Vagina (tissue), 2 donors: Measurements from ENCODE around the gene PRKAG2. TPM values are rescaled to one million over a fixed set of nuclear protein-coding genes. Genes with fewer than 3 reads are reported as not detected.

Experiments
- DNase-seq, 2 donors: peaks; one replicate each; pipeline ENCODE4 v3.0.0-alpha.2; 2017; ENCODE audit errors: extremely low spot score in 2 of 2
- H3K27ac ChIP-seq: fragments of 200-600 bp; sonication (generic); one replicate; pipeline ENCODE4 v1.5.1; 2019
- H3K27me3 ChIP-seq: fragments of 200-600 bp; sonication (generic); one replicate; pipeline ENCODE4 v1.5.1; 2019
- H3K36me3 ChIP-seq, 2 donors: fragments of 200-600 bp; sonication (generic); one replicate each; pipeline ENCODE4 v1.5.1; 2017 to 2019
- H3K4me1 ChIP-seq: fragments of 200-600 bp; sonication (generic); one replicate; pipeline ENCODE4 v1.5.1; 2019
- H3K4me3 ChIP-seq, 2 donors: fragments of 200-600 bp; sonication (generic); 1 replicate in 1 of 2; 2 replicates in 1 of 2; pipeline ENCODE4 v1.5.1; 2016 to 2019
- H3K9me3 ChIP-seq: fragments of 200-600 bp; sonication (generic); one replicate; pipeline ENCODE4 v1.5.1; 2019
- POLR2A ChIP-seq, 2 donors: fragments of 450-650 bp; IDR thresholded peaks; one replicate each; pipeline ENCODE4 v1.6.1; 2017; ENCODE audit warnings: antibody characterized with exemption in 2 of 2, mild to moderate bottlenecking in 2 of 2, moderate library complexity in 2 of 2
- POLR2AphosphoS5 ChIP-seq, 2 donors: sonication (generic); formaldehyde crosslinking; IDR thresholded peaks; one replicate each; pipeline ENCODE4 v1.9.0; 2017; ENCODE audit warnings: antibody characterized with exemption in 2 of 2, mild to moderate bottlenecking in 2 of 2, low read depth in 1 of 2; ENCODE audit not compliant: insufficient read depth in 1 of 2
- intact Hi-C: fragments of 100-400 bp; cut with DNase I; formaldehyde crosslinking; loops from one replicate; pipeline ENCODE4 v1.15.1; 2023
- total RNA-seq: library from RNA; depleted of rRNA; stranded (reverse); fragments of >200 nt; gene quantifications from one replicate; pipeline ENCODE4 v1.2.3, GENCODE V29; 2016
- TF ChIP-seq, protein P1 (sequence below), 3 experiments: fragments of 450-650 bp in 2 of 3; fragments of 200-600 bp in 1 of 3; sonication (generic) in 1 of 3; IDR thresholded peaks; one replicate each; pipeline ENCODE4 v1.5.1; 2017 to 2019; ENCODE audit warnings: antibody characterized with exemption in 3 of 3, mild to moderate bottlenecking in 2 of 3, moderate library complexity in 2 of 3

The PRKAG2 gene
- total RNA-seq, 1 donor from 2014 or later, result 25.0 TPM

GRCh38 chr7:151632750-151633515 is 244.0 kb downstream of the PRKAG2 start:
- Histone ChIP-seq H3K9me3 (no peaks in the 10 kb centered on the region), H3K36me3 (no peaks in the 10 kb centered on the region), H3K27ac (peak overlapping the region; percentile 94), H3K4me1 (peaks cover 24% of the 10 kb centered on the region), H3K27me3 (no peaks in the 10 kb centered on the region), H3K4me3 (peak overlapping the region; percentile 62 to 84)
- TF ChIP-seq POLR2A (IDR thresholded peaks at IDR 0.05) (no peak), POLR2AphosphoS5 (IDR thresholded peaks at IDR 0.05; ENCODE audit: insufficient read depth in 1 of 2, low read depth in 1 of 2) (peak; percentile 29 to 81)
- intact Hi-C loops, result loop anchor here (10.0 kb wide), 1 partner anchor 122 kb away; no protein-coding TSS in a partner anchor
- no peak for DNase-seq

DNA sequence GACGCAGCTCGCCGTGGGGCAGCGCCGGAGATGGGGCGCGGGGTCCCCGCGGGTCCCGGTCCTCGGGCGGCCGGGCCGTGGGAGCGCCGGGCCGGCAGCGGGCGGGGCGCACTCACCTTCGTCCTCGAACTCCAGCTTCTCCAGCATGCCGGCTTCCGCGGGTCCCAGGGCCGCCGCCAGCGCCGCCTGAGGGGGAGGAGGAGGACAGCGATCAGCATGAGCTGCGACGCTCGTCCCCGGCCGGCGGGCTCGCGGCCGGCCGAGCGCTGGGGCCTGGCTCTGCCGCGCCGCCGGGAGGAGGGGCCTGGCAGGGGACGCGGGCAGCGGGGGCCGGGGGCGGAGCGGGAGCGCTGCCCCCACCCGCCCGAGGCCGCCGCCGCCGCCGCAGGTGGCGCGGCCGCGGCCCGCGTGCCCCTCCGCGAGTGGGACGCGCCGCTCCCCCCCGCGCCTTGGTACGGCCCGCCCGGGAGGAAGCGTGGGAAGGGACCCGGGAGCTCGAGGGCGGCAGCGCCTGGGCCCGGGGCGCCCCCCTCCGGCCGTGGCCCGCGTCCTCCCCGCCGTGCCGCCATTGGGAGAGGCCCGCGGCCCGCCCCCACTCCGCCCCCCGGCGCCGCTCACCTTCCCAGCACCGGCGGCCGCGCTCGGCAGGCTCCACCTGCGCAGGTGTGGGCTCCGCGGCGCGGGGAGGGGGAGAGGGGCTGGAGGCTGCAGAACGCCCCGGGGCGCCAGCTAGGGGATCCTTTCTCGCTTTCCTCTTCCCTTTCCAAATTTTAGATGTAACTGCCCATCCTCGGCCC is 244.8 kb downstream of the PRKAG2 start:
- intact Hi-C loops, result loop anchor here (2.0 to 10.0 kb wide), 2 partner anchors 113 to 123 kb away; partner anchors contain the start of gene RHEB
- Histone ChIP-seq H3K27me3 (no peaks in the 10 kb centered on the region), H3K4me3 (peak overlapping the region; percentile 62 to 84), H3K36me3 (no peaks in the 10 kb centered on the region), H3K27ac (peak overlapping the region; percentile 94), H3K9me3 (no peaks in the 10 kb centered on the region), H3K4me1 (peaks cover 32% of the 10 kb centered on the region)
- no peak for DNase-seq
- TF ChIP-seq, protein P1, sequence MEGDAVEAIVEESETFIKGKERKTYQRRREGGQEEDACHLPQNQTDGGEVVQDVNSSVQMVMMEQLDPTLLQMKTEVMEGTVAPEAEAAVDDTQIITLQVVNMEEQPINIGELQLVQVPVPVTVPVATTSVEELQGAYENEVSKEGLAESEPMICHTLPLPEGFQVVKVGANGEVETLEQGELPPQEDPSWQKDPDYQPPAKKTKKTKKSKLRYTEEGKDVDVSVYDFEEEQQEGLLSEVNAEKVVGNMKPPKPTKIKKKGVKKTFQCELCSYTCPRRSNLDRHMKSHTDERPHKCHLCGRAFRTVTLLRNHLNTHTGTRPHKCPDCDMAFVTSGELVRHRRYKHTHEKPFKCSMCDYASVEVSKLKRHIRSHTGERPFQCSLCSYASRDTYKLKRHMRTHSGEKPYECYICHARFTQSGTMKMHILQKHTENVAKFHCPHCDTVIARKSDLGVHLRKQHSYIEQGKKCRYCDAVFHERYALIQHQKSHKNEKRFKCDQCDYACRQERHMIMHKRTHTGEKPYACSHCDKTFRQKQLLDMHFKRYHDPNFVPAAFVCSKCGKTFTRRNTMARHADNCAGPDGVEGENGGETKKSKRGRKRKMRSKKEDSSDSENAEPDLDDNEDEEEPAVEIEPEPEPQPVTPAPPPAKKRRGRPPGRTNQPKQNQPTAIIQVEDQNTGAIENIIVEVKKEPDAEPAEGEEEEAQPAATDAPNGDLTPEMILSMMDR (IDR thresholded peaks at IDR 0.05), result peak in 1 of 3 experiments; percentile 55
- no peak for TF ChIP-seq POLR2AphosphoS5 (IDR thresholded peaks at IDR 0.05; ENCODE audit: insufficient read depth in 1 of 2, low read depth in 1 of 2)

GRCh38 chr7:151631570-151631952 is 245.4 kb downstream of the PRKAG2 start:
- Histone ChIP-seq H3K27ac (peak overlapping the region; percentile 94), H3K9me3 (no peaks in the 10 kb centered on the region), H3K4me3 (peak overlapping the region; percentile 62 to 84), H3K36me3 (no peaks in the 10 kb centered on the region), H3K27me3 (no peaks in the 10 kb centered on the region), H3K4me1 (peaks cover 33% of the 10 kb centered on the region)
- TF ChIP-seq, protein P1 (IDR thresholded peaks at IDR 0.05), result no peak
- no peak for TF ChIP-seq POLR2A (IDR thresholded peaks at IDR 0.05)
- no peak for TF ChIP-seq POLR2AphosphoS5 (IDR thresholded peaks at IDR 0.05; ENCODE audit: insufficient read depth in 1 of 2, low read depth in 1 of 2)
- DNase-seq, result no peak
- intact Hi-C loops, result loop anchor here (2.0 to 10.0 kb wide), 2 partner anchors 113 to 123 kb away; partner anchors contain the start of gene RHEB

GRCh38 chr7:151630851-151631569 is 245.9 kb downstream of the PRKAG2 start:
- H3K4me1 ChIP-seq, result peaks cover 39% of the 10 kb centered on the region
- peak overlapping the region; percentile 62 to 84 for H3K4me3 ChIP-seq
- peak overlapping the region; percentile 94 for H3K27ac ChIP-seq
- H3K36me3 ChIP-seq, result no peaks in the 10 kb centered on the region
- TF ChIP-seq POLR2A (IDR thresholded peaks at IDR 0.05) (no peak), POLR2AphosphoS5 (IDR thresholded peaks at IDR 0.05; ENCODE audit: insufficient read depth in 1 of 2, low read depth in 1 of 2) (no peak)
- TF ChIP-seq, protein P1 (IDR thresholded peaks at IDR 0.05), result no peak
- H3K9me3 ChIP-seq, result no peaks in the 10 kb centered on the region
- intact Hi-C loops, result loop anchor here (2.0 to 10.0 kb wide), 2 partner anchors 112 to 124 kb away; partner anchors contain the start of gene RHEB
- DNase-seq, result no peak
- no peaks in the 10 kb centered on the region for H3K27me3 ChIP-seq

GRCh38 chr7:151630358-151630757 is 246.6 kb downstream of the PRKAG2 start:
- H3K4me3 ChIP-seq, result no peak overlapping the region
- no peaks in the 10 kb centered on the region for H3K36me3 ChIP-seq
- H3K27ac ChIP-seq, result no peak overlapping the region
- H3K27me3 ChIP-seq, result no peaks in the 10 kb centered on the region
- H3K4me1 ChIP-seq, result peaks cover 40% of the 10 kb centered on the region
- TF ChIP-seq POLR2AphosphoS5 (IDR thresholded peaks at IDR 0.05; ENCODE audit: insufficient read depth in 1 of 2, low read depth in 1 of 2), result no peak
- TF ChIP-seq, protein P1 (IDR thresholded peaks at IDR 0.05), result no peak
- intact Hi-C loops, result loop anchor here (2.0 to 10.0 kb wide), 2 partner anchors 112 to 124 kb away; partner anchors contain the start of gene RHEB
- DNase-seq, result no peak
- H3K9me3 ChIP-seq, result no peaks in the 10 kb centered on the region
